Measurements from ENCODE around the gene KCNAB1. TPM values are rescaled to one million over a fixed set of nuclear protein-coding genes. Genes with fewer than 3 reads are reported as not detected.

KCNAB1 gene
- 0.16 TPM in 1 of 2 replicates, not detected in the other for total RNA-seq

GRCh38 chr3:156120528-156121251 lies at the start of gene KCNAB1:
TSS of gene KCNAB1 (plus strand) at chr3:156120578.

DNA sequence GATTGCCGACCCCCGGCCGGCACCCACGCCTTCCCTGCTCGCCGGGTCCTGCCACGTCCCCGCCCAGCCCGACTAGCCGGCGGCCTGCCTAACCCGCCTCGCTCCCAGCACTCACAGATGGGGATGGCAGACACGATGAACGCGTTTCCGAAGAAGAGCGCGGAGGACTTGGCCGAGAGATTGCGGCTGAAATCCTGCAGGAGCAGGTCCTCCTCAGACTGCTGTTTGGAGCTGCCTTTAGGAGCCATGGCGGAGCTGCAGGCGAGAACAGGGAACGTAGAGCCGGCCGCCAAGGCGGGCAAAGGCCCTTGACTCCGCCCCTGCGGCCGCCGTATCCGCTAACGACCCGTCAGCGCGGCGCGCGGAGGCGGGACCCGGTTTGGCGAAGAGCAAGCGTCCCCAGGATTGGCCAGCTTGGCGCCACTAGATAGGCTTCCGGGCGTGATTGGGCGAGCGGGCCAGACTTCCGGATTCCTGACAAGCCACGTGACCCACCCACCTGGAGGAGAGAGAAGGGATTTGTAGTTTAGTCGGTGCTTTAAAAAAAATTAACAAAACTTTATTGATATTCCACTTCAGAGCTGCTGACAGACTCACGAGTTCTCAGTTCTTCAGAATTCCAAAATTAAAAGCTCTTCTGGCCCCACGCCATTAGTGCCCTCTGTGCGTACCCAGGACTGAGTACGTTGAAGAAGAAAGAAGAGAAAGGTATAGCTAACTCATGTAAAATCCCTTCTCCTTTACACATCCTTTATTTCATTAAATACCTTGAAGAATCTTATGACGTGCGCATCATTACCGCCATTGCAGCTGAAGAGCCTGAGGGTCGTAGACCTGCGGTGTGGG lies 434.7 kb downstream of the KCNAB1 start, which contains the start of gene SSR3:
Gene SSR3 (minus strand): TSS at position 276 of the 846 bp plus-strand sequence. CDS start 28 bp downstream, at position 248.

Other genes starting within 250 kb of the KCNAB1 start
- 24.0 and 40.2 TPM in 2 replicates for gene GMPS, start 249.9 kb upstream of the KCNAB1 start, total RNA-seq

Data from mesangial cell (primary cell).